ENCODE measurements around the gene C17orf100.

- TF ChIP-seq CTCF (IDR thresholded peaks at IDR 0.05; ENCODE audit: low read depth, low read length, missing input control) (no peak), JUND (IDR thresholded peaks at IDR 0.05) (no peak), TAF1 (conservative IDR thresholded peaks at IDR 0.05) (no peak), SP1 (IDR thresholded peaks at IDR 0.05) (no peak), HNF4G (IDR thresholded peaks at IDR 0.05) (no peak), MAX (IDR thresholded peaks at IDR 0.05) (no peak), REST (IDR thresholded peaks at IDR 0.05) (no peak), ATF3 (IDR thresholded peaks at IDR 0.05) (no peak), YY1 (IDR thresholded peaks at IDR 0.05) (no peak), RAD21 (IDR thresholded peaks at IDR 0.05) (no peak)
These were observed 34.5 kb downstream of the C17orf100 start for GRCh38 chr17:6686026-6686425.
